NCI-H526 (cell line): Measurements from ENCODE around the gene DNAI4.
"Not testable (repeated sequence)": the region's sequence is repeated elsewhere in the genome, so short reads cannot be mapped to it uniquely, and the experiment has no call there.

Source experiments
- DNase-seq, 2 experiments: peaks; one replicate each; lab custom pipeline; 2025; lab: John Stamatoyannopoulos, UW

The DNAI4 gene

GRCh38 chr1:66929146-66929688 is 4.6 kb upstream of the DNAI4 start:
- DNase-seq = no peak

- DNase-seq = no peak
These were observed 2.9 kb upstream of the DNAI4 start for GRCh38 chr1:66927528-66927927.

GRCh38 chr1:66925944-66926343 is 1.3 kb upstream of the DNAI4 start:
- DNase-seq = peak; percentile 55 to 57

- no peak for DNase-seq
These were observed 878 bp upstream of the DNAI4 start for GRCh38 chr1:66925558-66925910.

GRCh38 chr1:66920543-66920942 is 4.1 kb downstream of the DNAI4 start:
- no peak for DNase-seq

- DNase-seq = no peak
These were observed 4.8 kb downstream of the DNAI4 start for GRCh38 chr1:66919828-66920227.

- DNase-seq = no peak
These were observed 5.6 kb downstream of the DNAI4 start for GRCh38 chr1:66919063-66919462.

- no peak for DNase-seq
These were observed 7.2 kb downstream of the DNAI4 start for GRCh38 chr1:66917476-66917875.

- no peak for DNase-seq
These were observed 8.3 kb downstream of the DNAI4 start for GRCh38 chr1:66916320-66916719.

GRCh38 chr1:66915203-66915602 is 9.5 kb downstream of the DNAI4 start:
- not testable (repeated sequence) for DNase-seq

GRCh38 chr1:66893712-66894111 is 30.9 kb downstream of the DNAI4 start:
- DNase-seq = no peak

GRCh38 chr1:66890621-66891020 is 34.0 kb downstream of the DNAI4 start:
- DNase-seq = no peak

GRCh38 chr1:66889030-66889429 is 35.6 kb downstream of the DNAI4 start:
- DNase-seq = no peak

- DNase-seq = no peak
These were observed 48.0 kb downstream of the DNAI4 start for GRCh38 chr1:66876664-66877063.

GRCh38 chr1:66873111-66873510 is 51.5 kb downstream of the DNAI4 start:
- no peak for DNase-seq

GRCh38 chr1:66872024-66872423 is 52.6 kb downstream of the DNAI4 start:
- not testable (repeated sequence) for DNase-seq

GRCh38 chr1:66867501-66867900 is 57.2 kb downstream of the DNAI4 start:
- DNase-seq = no peak

GRCh38 chr1:66860529-66860928 is 64.1 kb downstream of the DNAI4 start:
- DNase-seq = no peak

GRCh38 chr1:66853379-66853778 is 71.3 kb downstream of the DNAI4 start:
- no peak for DNase-seq

GRCh38 chr1:66852870-66853269 is 71.8 kb downstream of the DNAI4 start:
- no peak for DNase-seq

GRCh38 chr1:66850989-66851388 is 73.7 kb downstream of the DNAI4 start:
- DNase-seq = no peak

- no peak for DNase-seq
These were observed 76.5 kb downstream of the DNAI4 start for GRCh38 chr1:66848193-66848592.

GRCh38 chr1:66840929-66841328 is 83.7 kb downstream of the DNAI4 start:
- DNase-seq = no peak

- no peak for DNase-seq
These were observed 89.7 kb downstream of the DNAI4 start for GRCh38 chr1:66834926-66835325.

GRCh38 chr1:66833112-66833511 is 91.5 kb downstream of the DNAI4 start:
- DNase-seq = no peak
